H9 (cell line): ENCODE results near the gene GRWD1. TPM values are rescaled to one million over a fixed set of nuclear protein-coding genes. Genes with fewer than 3 reads are reported as not detected.

Source experiments
- DNase-seq: peaks from one replicate; pipeline ENCODE4 v3.0.0-alpha.2; 2017
- H2AFZ ChIP-seq: one replicate; pipeline ENCODE4 v1.6.1; 2013; ENCODE audit warnings: mild to moderate bottlenecking, low read length, control low read depth, moderate library complexity
- H2AK5ac ChIP-seq: 2 replicates; pipeline ENCODE4 v1.6.1; 2013; ENCODE audit warnings: low read length, control low read depth, mixed read lengths; ENCODE audit not compliant: insufficient read length
- H2BK120ac ChIP-seq: one replicate; pipeline ENCODE4 v1.6.1; 2013; ENCODE audit warnings: low read depth, mild to moderate bottlenecking, low read length, control low read depth, inconsistent platforms; ENCODE audit not compliant: poor library complexity, severe bottlenecking
- H2BK12ac ChIP-seq: 2 replicates; pipeline ENCODE4 v1.6.1; 2013; ENCODE audit warnings: low read length, control low read depth, mixed read lengths, low read depth; ENCODE audit not compliant: insufficient read length
- H2BK15ac ChIP-seq: 2 replicates; pipeline ENCODE4 v1.6.1; 2013; ENCODE audit warnings: low read depth, low read length, control low read depth
- H2BK20ac ChIP-seq: one replicate; pipeline ENCODE4 v1.6.1; 2013; ENCODE audit warnings: low read depth, mild to moderate bottlenecking, low read length, control low read depth, inconsistent platforms; ENCODE audit not compliant: poor library complexity, severe bottlenecking
- H2BK5ac ChIP-seq: 2 replicates; pipeline ENCODE4 v1.6.1; 2013; ENCODE audit warnings: low read length, control low read depth, mixed read lengths; ENCODE audit not compliant: insufficient read length
- H3K14ac ChIP-seq: 2 replicates; pipeline ENCODE4 v1.6.1; 2013; ENCODE audit warnings: low read length, control low read depth; ENCODE audit not compliant: insufficient read depth
- H3K18ac ChIP-seq: 2 replicates; pipeline ENCODE4 v1.6.1; 2013; ENCODE audit warnings: low read depth, mild to moderate bottlenecking, mixed read lengths, low read length, control low read depth; ENCODE audit not compliant: insufficient read length
- H3K23ac ChIP-seq: 2 replicates; pipeline ENCODE4 v1.6.1; 2013; ENCODE audit warnings: low read length, control low read depth, mixed read lengths, low read depth; ENCODE audit not compliant: insufficient read length
- H3K23me2 ChIP-seq: 2 replicates; pipeline ENCODE4 v1.6.1; 2013; ENCODE audit warnings: low read depth, mild to moderate bottlenecking, mixed read lengths, low read length, control low read depth; ENCODE audit not compliant: insufficient read length, poor library complexity, severe bottlenecking
- H3K27ac ChIP-seq: 2 replicates; pipeline ENCODE4 v1.5.1; 2013; ENCODE audit warnings: low read length, control low read depth, mixed read lengths, low read depth; ENCODE audit not compliant: insufficient read length
- H3K27me3 ChIP-seq: 2 replicates; pipeline ENCODE4 v1.6.1; 2013; ENCODE audit warnings: low read length, control low read depth, inconsistent platforms; ENCODE audit not compliant: insufficient read depth
- H3K4ac ChIP-seq: 2 replicates; pipeline ENCODE4 v1.6.1; 2013; ENCODE audit warnings: low read depth, mild to moderate bottlenecking, control low read depth, inconsistent platforms, low read length, moderate library complexity
- H3K4me1 ChIP-seq: 2 replicates; pipeline ENCODE4 v1.6.1; 2013; ENCODE audit warnings: low read length, control low read depth, inconsistent platforms; ENCODE audit not compliant: insufficient read depth
- H3K4me2 ChIP-seq: 2 replicates; pipeline ENCODE4 v1.6.1; 2013; ENCODE audit warnings: low read length, control low read depth, mixed read lengths; ENCODE audit not compliant: insufficient read length, insufficient read depth
- H3K56ac ChIP-seq: 2 replicates; pipeline ENCODE4 v1.6.1; 2013; ENCODE audit warnings: low read depth, mild to moderate bottlenecking, mixed read lengths, low read length, control low read depth; ENCODE audit not compliant: insufficient read length
- H3K79me1 ChIP-seq: 2 replicates; pipeline ENCODE4 v1.6.1; 2013; ENCODE audit warnings: low read depth, mild to moderate bottlenecking, moderate library complexity, low read length, control low read depth, inconsistent platforms; ENCODE audit not compliant: insufficient read depth, poor library complexity, severe bottlenecking
- H3K79me2 ChIP-seq: 2 replicates; pipeline ENCODE4 v1.6.1; 2013; ENCODE audit warnings: low read length, control low read depth, inconsistent platforms; ENCODE audit not compliant: insufficient read depth
- H3K9ac ChIP-seq: 2 replicates; pipeline ENCODE4 v1.6.1; 2013; ENCODE audit warnings: low read length, control low read depth, mixed read lengths; ENCODE audit not compliant: insufficient read length; ENCODE audit errors: extremely low read depth
- H3K9me3 ChIP-seq: one replicate; pipeline ENCODE4 v1.6.1; 2013; ENCODE audit warnings: low read depth, low read length, inconsistent platforms; ENCODE audit not compliant: control insufficient read depth
- H3T11ph ChIP-seq: one replicate; pipeline ENCODE4 v1.6.1; 2013; ENCODE audit warnings: mild to moderate bottlenecking, low read length, control low read depth, inconsistent platforms
- H4K20me1 ChIP-seq: one replicate; pipeline ENCODE4 v1.6.1; 2013; ENCODE audit not compliant: control insufficient read depth, insufficient read length, insufficient read depth
- H4K5ac ChIP-seq: 2 replicates; pipeline ENCODE4 v1.6.1; 2013; ENCODE audit warnings: low read depth, mild to moderate bottlenecking, mixed read lengths, low read length, control low read depth; ENCODE audit not compliant: insufficient read length
- H4K8ac ChIP-seq: replicated peaks from 2 replicates; pipeline ENCODE4 v1.6.1; 2013; ENCODE audit warnings: low read length, control low read depth, mixed read lengths, low read depth; ENCODE audit not compliant: insufficient read length
- H4K91ac ChIP-seq: 2 replicates; pipeline ENCODE4 v1.6.1; 2013; ENCODE audit warnings: low read depth, mild to moderate bottlenecking, moderate library complexity, mixed read lengths, low read length, control low read depth; ENCODE audit not compliant: insufficient read length
- H3K27ac Mint-ChIP-seq, 3 experiments: 2 replicates in 2 of 3; 3 replicates in 1 of 3; pipeline ENCODE4 v1.8.0; 2020 to 2021; ENCODE audit warnings: mixed read lengths in 3 of 3, mild to moderate bottlenecking in 1 of 3, moderate library complexity in 1 of 3
- H3K27me3 Mint-ChIP-seq: 2 replicates; pipeline ENCODE4 v1.8.0; 2021; ENCODE audit warnings: low read depth, mild to moderate bottlenecking, moderate library complexity, mixed read lengths
- H3K36me3 Mint-ChIP-seq, 3 experiments: 2 replicates in 2 of 3; 3 replicates in 1 of 3; pipeline ENCODE4 v1.8.0; 2020 to 2021; ENCODE audit warnings: low read depth in 3 of 3, mixed read lengths in 3 of 3; ENCODE audit not compliant: insufficient read depth in 1 of 3
- H3K4me1 Mint-ChIP-seq, 2 experiments: 2 replicates each; pipeline ENCODE4 v1.8.0; 2020; ENCODE audit warnings: mixed read lengths in 2 of 2
- H3K4me3 Mint-ChIP-seq, 2 experiments: 2 replicates in 1 of 2; 3 replicates in 1 of 2; pipeline ENCODE4 v1.8.0; 2020 to 2021; ENCODE audit warnings: mild to moderate bottlenecking in 2 of 2, mixed read lengths in 2 of 2, moderate library complexity in 1 of 2
- H3K9me3 Mint-ChIP-seq, 2 experiments: 2 replicates in 1 of 2; 3 replicates in 1 of 2; pipeline ENCODE4 v1.8.0; 2020; ENCODE audit warnings: mild to moderate bottlenecking in 2 of 2, mixed read lengths in 2 of 2, moderate library complexity in 1 of 2
- CTCF ChIP-seq: fragments of 200-600 bp; sonication (generic); conservative IDR thresholded peaks from 3 replicates; pipeline ENCODE4 v1.8.0; 2021; ENCODE audit warnings: antibody characterized with exemption, mild to moderate bottlenecking
- WGBS: extraction: QIAGEN DNeasy Blood & Tissue Kit; methylation state at CpG from one replicate; pipeline ENCODE4 v1.1.7; 2013; ENCODE audit warnings: missing lambda C conversion rate, low lambda C conversion rate, mixed read lengths; ENCODE audit not compliant: insufficient read length; ENCODE audit errors: extremely low coverage; 5-methylcytosine and 5-hydroxymethylcytosine counted together
- total RNA-seq: library from RNA; stranded (reverse); gene quantifications from 2 replicates; pipeline ENCODE4 v1.2.1, GENCODE V29; 2021

The GRWD1 gene
- total RNA-seq, 1 experiment from 2014 or later: 92.0 TPM

GRCh38 chr19:48428670-48429069, 17.1 kb upstream of the GRWD1 start:
- Mint-ChIP-seq H3K4me3 (no peak overlapping the region), H3K27ac (no peak overlapping the region), H3K27me3 (no peaks in the 10 kb centered on the region), H3K36me3 (peaks cover 8 to 16% (median 15%) of the 10 kb centered on the region in 3 experiments; a peak in 5 of 7 replicates), H3K9me3 (no peaks in the 10 kb centered on the region), H3K4me1 (peaks cover 5 to 6% of the 10 kb centered on the region in 2 experiments)
- Histone ChIP-seq H2AFZ (no peak overlapping the region), H3K14ac (no peak overlapping the region), H2BK5ac (no peak overlapping the region), H2AK5ac (no peak overlapping the region), H4K20me1 (no peaks in the 10 kb centered on the region), H3K4me1 (no peaks in the 10 kb centered on the region), H2BK120ac (no peak overlapping the region), H2BK12ac (no peak overlapping the region), H2BK15ac (no peak overlapping the region), H4K5ac (no peak overlapping the region), H3K27ac (no peak overlapping the region), H3K18ac (no peak overlapping the region), H3K27me3 (no peaks in the 10 kb centered on the region), H3K23me2 (no peaks in the 10 kb centered on the region), H2BK20ac (no peak overlapping the region), H3K9ac (no peak overlapping the region), H3K79me1 (no peaks in the 10 kb centered on the region), H3K9me3 (no peaks in the 10 kb centered on the region), H4K8ac (no peak overlapping the region), H3K4ac (no peak overlapping the region), H3K23ac (no peak overlapping the region), H3K56ac (no peak overlapping the region), H4K91ac (no peak overlapping the region), H3K4me2 (no peak overlapping the region), H3T11ph (no peak overlapping the region), H3K79me2 (no peaks in the 10 kb centered on the region)
- WGBS: no CpG with 5 or more reads among the region's 1 CpG
- no peak for DNase-seq
- no peak for TF ChIP-seq CTCF
